ENCODE data around the gene TNFRSF18.

TNFRSF18 gene

DNA sequence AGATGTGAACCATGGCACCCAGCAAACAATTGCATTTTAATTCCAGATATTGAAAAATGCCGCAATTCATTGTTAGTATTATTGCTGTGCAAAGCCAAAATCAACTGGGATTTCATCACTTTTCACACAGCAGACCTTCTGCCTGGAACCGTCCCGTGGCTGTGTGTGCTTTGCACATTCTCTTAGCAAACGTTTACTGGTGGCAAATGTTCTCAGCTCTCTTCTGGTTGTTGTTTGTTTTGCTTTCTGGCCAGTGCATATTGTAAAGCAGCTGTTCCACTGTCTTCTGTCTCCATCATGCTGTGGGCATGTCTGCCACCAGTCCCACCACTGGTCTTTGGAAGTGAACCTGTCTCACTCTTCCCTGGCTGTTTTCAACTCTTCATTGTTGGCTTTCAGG is 52.5 kb downstream of the TNFRSF18 start:
- TF ChIP-seq CTCF (IDR thresholded peaks at IDR 0.05; ENCODE audit: low read depth, low read length, missing control alignments), result no peak
- DNase-seq (ENCODE audit: extremely low read depth, low read depth), result no peak
- H3K4me3 ChIP-seq (replicated peaks; ENCODE audit: low read depth, low read length), result no peak overlapping the region

Measured in HFF-Myc (cell line).